Measurements from ENCODE around the gene PFKM.

PFKM gene

DNA sequence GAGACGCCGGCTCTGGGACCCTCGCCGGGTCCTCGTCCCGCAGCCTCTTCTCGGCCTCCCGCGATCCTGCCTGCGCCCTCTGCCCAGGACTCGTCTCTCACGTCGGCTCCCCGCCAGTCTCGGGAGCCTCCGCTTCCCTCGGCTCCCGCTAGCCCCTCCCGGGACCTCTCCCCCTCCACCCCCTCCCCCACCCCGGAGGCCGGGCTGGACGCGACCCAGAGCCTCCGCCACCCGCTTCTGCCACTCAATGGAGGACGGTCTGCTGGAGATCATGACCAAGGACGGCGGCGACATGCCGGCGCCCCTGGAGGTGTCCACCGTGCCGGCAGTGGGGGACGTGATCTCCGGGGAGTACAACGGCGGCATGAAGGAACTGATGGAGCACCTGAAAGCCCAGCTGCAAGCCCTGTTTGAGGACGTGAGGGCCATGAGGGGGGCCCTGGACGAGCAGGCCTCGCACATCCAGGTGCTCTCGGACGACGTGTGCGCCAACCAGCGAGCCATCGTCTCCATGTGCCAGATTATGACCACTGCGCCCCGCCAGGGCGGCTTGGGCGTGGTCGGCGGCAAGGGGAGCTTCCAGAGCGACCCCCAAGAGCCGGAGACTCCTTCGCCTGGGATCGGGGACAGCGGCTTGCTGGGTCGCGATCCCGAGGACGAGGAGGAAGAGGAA lies 64.8 kb downstream of the PFKM start:
- H3K36me3 Mint-ChIP-seq: no peaks in the 10 kb centered on the region
- H3K9me3 Mint-ChIP-seq (ENCODE audit: low read depth): no peaks in the 10 kb centered on the region
- H3K27ac Mint-ChIP-seq: no peak overlapping the region
- peaks cover 11% of the 10 kb centered on the region for H3K4me1 Mint-ChIP-seq (ENCODE audit: low read depth)
- H3K27me3 Mint-ChIP-seq: peaks cover 15% of the 10 kb centered on the region
- H3K4me3 Mint-ChIP-seq: peak overlapping the region; percentile 94

DNA sequence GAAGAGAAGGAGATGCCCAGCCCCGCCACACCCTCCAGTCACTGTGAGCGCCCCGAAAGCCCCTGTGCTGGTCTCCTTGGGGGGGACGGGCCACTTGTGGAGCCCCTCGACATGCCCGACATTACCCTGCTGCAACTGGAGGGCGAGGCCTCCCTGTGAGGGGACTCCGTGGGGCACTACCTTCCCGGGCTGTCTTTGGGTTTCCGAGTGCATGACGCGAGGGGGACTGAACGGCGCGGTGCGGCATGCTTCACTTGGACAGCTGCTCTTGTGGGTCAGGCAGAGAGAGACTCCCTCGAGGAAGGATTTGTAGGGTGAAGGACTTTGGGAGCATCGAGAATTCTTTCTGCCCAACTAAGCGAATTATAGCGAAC lies 65.4 kb downstream of the PFKM start:
- Mint-ChIP-seq H3K36me3 (no peaks in the 10 kb centered on the region), H3K4me1 (ENCODE audit: low read depth) (peaks cover 11% of the 10 kb centered on the region), H3K9me3 (ENCODE audit: low read depth) (no peaks in the 10 kb centered on the region), H3K27ac (no peak overlapping the region), H3K4me3 (peak overlapping the region; percentile 78), H3K27me3 (peaks cover 12% of the 10 kb centered on the region)

DNA sequence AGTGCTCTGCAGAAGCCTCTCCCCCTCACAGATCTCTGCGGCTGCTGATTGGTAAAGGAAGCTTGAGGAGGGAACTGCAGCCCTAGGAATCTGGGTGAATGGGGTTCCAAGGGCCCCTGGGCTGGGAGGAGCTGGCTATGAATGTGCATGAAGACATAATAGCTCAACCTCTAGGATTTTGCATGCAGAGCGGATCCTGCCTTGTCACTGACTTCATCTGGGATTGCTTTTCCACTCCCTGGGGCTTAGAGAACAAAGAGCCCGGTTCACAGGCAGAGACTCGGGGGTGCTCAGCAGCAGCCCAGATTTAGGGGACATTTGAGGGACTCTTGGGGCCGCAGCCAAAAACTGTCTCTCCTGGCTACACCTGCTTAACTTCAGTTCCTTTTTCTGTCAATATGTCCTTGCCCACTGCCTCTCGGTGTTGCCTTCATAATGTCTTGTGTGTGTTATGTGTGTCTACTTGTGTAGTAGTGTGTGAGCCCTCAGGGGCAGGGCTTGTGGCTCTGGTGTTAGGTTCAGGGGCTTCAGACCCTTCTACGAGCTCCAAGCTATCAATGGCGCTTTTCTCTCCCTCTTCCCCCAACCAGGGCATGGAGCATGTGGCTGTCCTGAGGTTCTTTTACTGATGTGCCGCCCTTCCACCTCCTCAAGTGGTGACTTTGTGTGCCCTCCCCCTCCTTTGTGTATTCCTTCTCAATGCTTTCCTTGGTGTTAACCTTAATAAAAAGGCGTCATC lies 66.2 kb downstream of the PFKM start:
- no peaks in the 10 kb centered on the region for H3K36me3 Mint-ChIP-seq
- H3K4me3 Mint-ChIP-seq: peak overlapping the region; percentile 78
- H3K27ac Mint-ChIP-seq: no peak overlapping the region
- peaks cover 11% of the 10 kb centered on the region for H3K4me1 Mint-ChIP-seq (ENCODE audit: low read depth)
- peaks cover 7% of the 10 kb centered on the region for H3K27me3 Mint-ChIP-seq
- no peaks in the 10 kb centered on the region for H3K9me3 Mint-ChIP-seq (ENCODE audit: low read depth)

- Mint-ChIP-seq H3K36me3 (no peaks in the 10 kb centered on the region), H3K27ac (no peak overlapping the region), H3K27me3 (peaks cover 8% of the 10 kb centered on the region), H3K4me1 (ENCODE audit: low read depth) (no peaks in the 10 kb centered on the region), H3K4me3 (no peak overlapping the region), H3K9me3 (ENCODE audit: low read depth) (no peaks in the 10 kb centered on the region)
Observed at GRCh38 chr12:48187916-48188695, 68.9 kb downstream of the PFKM start.

DNA sequence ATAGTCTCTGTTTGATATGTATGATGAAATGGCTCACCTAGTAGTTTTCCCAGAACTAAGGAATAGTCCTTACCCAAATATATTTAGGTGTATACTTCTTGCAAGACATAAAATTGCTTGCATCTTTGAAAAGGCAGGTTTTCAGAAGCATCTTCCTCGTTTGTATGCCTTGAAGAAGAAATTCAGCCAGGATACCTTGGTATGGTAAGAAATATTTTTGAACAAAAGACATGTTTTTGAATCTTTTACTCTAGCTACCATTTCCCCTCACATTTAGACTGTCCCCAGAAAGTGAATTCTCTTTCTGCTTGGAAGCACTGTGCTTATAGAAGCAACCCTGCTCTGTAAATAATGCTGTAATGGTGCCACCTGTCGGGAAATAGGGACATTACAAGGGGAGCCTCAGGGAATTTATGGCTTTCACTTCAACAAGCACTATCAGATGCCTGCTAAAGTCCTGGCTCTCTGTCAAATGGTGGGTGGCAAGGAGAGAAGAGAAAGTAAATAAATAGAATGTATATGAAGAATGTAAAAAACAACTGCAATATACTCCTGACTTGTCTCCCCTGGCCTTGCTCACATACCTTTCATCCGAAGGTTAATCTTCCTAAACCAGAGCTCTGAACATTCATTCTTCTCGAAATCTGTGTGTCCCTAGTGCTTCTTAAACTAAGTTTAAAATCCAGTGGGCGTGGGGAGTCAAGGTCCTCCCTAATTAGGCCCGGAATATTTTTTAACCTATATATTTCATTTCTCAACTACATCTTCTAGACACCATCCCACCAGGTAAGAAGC lies 70.4 kb downstream of the PFKM start:
- H3K27ac Mint-ChIP-seq: no peak overlapping the region
- peaks cover 7% of the 10 kb centered on the region for H3K27me3 Mint-ChIP-seq
- H3K4me3 Mint-ChIP-seq: no peak overlapping the region

DNA sequence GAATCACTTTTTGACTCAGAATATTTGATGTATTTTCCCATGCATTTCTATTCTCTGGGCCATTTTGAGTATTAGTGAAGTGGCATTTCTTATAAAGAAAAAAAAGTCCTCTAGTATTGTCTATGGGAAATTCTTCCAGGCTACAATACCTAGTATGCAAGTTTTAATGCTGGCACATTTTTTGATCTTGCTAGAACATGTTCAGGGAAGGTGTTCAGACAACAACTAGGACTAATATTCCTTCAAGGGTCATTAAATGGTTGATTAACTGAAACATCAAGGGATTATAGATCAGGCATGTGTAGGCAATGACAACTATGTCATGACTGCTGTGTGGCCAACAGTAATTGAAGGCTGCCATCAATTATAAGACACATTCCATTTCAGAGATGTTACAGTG lies 71.9 kb downstream of the PFKM start:
- H3K27me3 Mint-ChIP-seq: peaks cover 6% of the 10 kb centered on the region
- H3K9me3 Mint-ChIP-seq (ENCODE audit: low read depth): no peaks in the 10 kb centered on the region
- no peak overlapping the region for H3K4me3 Mint-ChIP-seq
- no peak overlapping the region for H3K27ac Mint-ChIP-seq
- H3K4me1 Mint-ChIP-seq (ENCODE audit: low read depth): no peaks in the 10 kb centered on the region
- no peaks in the 10 kb centered on the region for H3K36me3 Mint-ChIP-seq

More for the DNA sequence above, 70.4 kb downstream of the PFKM start:
- Mint-ChIP-seq H3K4me1 (ENCODE audit: low read depth) (no peaks in the 10 kb centered on the region), H3K36me3 (no peaks in the 10 kb centered on the region), H3K9me3 (ENCODE audit: low read depth) (no peaks in the 10 kb centered on the region)

GRCh38 chr12:48192861-48193260 lies 73.7 kb downstream of the PFKM start:
- Mint-ChIP-seq H3K27me3 (peaks cover 6% of the 10 kb centered on the region), H3K4me1 (ENCODE audit: low read depth) (peaks cover 9% of the 10 kb centered on the region), H3K9me3 (ENCODE audit: low read depth) (no peaks in the 10 kb centered on the region), H3K27ac (no peak overlapping the region), H3K36me3 (no peaks in the 10 kb centered on the region), H3K4me3 (no peak overlapping the region)

- Mint-ChIP-seq H3K4me1 (ENCODE audit: low read depth) (peaks cover 9% of the 10 kb centered on the region), H3K4me3 (no peak overlapping the region), H3K36me3 (no peaks in the 10 kb centered on the region), H3K9me3 (ENCODE audit: low read depth) (no peaks in the 10 kb centered on the region), H3K27ac (no peak overlapping the region), H3K27me3 (peaks cover 6% of the 10 kb centered on the region)
Observed at GRCh38 chr12:48193623-48194022, 74.5 kb downstream of the PFKM start.

DNA sequence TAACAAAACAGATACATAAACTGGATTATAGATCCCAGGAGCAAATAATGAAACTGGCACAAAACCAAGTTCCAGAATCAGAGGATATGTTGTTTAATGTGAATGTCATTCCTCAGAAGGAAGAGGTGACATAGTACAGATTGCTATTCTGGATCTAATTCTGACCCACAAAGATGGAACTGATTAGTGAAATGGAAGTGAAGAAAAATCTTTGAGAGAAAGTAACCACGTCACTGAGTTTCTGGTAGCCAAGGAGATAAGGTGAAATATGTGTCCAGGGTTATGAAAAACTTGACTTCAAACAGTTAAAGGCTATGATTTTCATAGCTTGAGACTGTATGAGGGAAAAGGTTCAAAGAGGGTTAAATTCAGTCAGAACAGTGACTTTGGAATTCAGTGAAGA lies 75.6 kb downstream of the PFKM start:
- Mint-ChIP-seq H3K9me3 (ENCODE audit: low read depth) (no peaks in the 10 kb centered on the region), H3K27ac (no peak overlapping the region), H3K27me3 (peaks cover 6% of the 10 kb centered on the region), H3K4me3 (no peak overlapping the region), H3K36me3 (no peaks in the 10 kb centered on the region), H3K4me1 (ENCODE audit: low read depth) (peaks cover 19% of the 10 kb centered on the region)

All from activated naive CD8-positive, alpha-beta T cell (primary cell).